HG03439 (cell line): ENCODE results near the gene BUB1.
"Not testable (repeated sequence)": the region's sequence is repeated elsewhere in the genome, so short reads cannot be mapped to it uniquely, and the experiment has no call there.

ENCODE experiments used
- ATAC-seq: cut with Tn5 transposase; IDR thresholded peaks from one replicate; pipeline ENCODE4 v1.9.1; 2021; ENCODE audit warnings: mild to moderate bottlenecking, moderate library complexity; ENCODE audit not compliant: unreplicated experiment

The BUB1 gene

GRCh38 chr2:110659248-110659647, 18.6 kb downstream of the BUB1 start:
- ATAC-seq = no peak

GRCh38 chr2:110657724-110658305, 20.0 kb downstream of the BUB1 start:
- no peak for ATAC-seq

- ATAC-seq = no peak
Observed at GRCh38 chr2:110655701-110656100, 22.2 kb downstream of the BUB1 start.

- no peak for ATAC-seq
Observed at GRCh38 chr2:110653861-110654260, 24.0 kb downstream of the BUB1 start.

DNA sequence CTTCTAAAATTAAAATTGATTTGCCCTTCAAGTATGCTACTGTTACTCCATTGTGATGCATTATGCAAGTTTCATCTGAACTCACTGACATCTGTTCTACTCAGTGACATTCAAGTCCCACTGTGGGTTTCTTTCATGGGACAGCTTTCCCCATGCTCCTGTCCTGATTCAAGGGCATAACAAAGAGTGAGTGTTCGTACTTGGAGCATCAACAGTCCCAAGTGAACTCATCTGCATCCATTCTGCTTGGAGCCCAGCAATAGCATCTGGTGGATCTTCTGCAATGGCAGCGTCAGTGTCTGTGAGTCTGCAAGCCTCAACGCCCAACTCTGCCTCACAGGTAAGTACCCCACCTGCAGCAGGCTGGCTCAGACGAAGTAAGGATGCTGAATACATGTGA, 27.5 kb downstream of the BUB1 start:
- ATAC-seq = no peak

DNA sequence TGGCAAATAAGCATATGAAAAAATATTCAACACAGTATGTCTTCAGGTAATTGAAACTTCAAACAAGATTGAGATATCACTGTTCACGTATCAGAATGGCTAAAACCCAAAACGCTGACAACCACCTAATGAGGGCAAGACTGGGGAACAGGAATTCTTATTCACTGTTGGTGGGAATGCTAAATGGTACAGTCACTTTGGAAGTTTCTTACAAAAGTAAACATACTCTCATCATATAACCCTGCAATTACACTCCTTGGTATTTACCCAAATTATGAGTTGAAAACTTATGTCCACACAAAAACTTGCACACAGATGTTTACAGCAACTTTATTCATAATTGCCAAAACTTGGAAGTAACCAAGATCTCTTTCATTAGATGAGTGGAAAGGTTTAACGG, 30.1 kb downstream of the BUB1 start:
- ATAC-seq = no peak

DNA sequence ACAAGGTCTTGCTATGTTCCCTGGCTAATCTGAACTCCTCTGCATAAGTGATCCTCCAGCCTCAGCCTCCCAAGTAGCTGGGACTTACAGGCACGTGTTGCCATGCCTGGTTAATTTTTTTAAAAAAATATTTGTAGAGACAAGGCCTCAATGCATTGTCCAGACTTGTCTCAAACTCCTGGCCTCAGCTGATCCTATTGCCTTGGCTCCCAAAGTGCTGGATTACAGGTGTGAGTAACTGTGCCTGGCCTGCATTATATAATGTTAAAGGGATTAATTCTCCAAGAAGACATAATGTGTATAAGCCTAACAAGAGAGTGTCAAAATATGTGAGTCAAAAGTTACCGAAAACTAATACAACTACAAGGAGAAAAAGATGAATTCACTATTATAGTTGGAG, 32.2 kb downstream of the BUB1 start:
- no peak for ATAC-seq

DNA sequence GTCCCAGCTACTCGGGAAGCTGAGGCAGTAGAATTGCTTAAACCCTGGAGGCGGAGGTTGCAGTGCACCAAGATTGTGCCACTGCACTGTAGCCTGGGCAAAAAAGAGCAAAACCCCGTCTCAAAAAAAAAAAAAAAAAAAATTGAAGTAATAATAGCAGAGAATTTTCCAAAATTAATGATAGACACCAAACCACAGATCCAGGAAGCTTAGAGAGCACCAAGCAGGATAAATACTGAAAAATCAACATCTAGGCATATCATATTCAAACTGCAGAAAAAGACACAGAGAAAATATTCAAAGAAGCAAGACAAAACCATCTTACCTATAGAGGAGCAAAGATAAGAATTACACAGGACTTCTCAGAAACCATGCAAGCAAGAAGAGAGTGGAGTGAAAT, 33.5 kb downstream of the BUB1 start:
- ATAC-seq = no peak

GRCh38 chr2:110642360-110642759, 35.5 kb downstream of the BUB1 start:
- no peak for ATAC-seq

GRCh38 chr2:110639972-110640371, 37.9 kb downstream of the BUB1 start:
- ATAC-seq = no peak

- no peak for ATAC-seq
Observed at GRCh38 chr2:110638952-110639695, 38.7 kb downstream of the BUB1 start.

- ATAC-seq = no peak
Observed at GRCh38 chr2:110638004-110638403, 39.9 kb downstream of the BUB1 start.

DNA sequence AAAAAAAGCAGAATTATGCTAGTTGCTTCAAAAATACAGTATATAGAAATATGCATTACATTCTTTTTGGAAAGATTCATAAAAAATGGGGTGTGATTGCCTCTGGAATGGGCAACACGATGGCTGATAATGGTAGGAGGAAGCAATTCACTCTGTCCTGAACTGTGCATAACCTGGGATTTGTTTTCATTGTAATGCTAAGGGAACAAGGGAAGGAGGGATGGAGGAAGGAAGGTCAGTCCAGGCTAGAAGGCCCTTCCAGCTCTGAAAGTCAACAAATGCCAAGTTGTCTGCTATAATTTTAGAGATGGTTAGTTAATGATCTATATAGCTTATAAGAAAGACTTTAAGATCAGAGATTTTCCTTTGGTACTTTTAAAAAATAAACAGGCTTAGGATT, 40.8 kb downstream of the BUB1 start:
- no peak for ATAC-seq

GRCh38 chr2:110635949-110636628, 41.8 kb downstream of the BUB1 start:
- not testable (repeated sequence) for ATAC-seq

- ATAC-seq = not testable (repeated sequence)
Observed at GRCh38 chr2:110627348-110627747, 50.5 kb downstream of the BUB1 start.

DNA sequence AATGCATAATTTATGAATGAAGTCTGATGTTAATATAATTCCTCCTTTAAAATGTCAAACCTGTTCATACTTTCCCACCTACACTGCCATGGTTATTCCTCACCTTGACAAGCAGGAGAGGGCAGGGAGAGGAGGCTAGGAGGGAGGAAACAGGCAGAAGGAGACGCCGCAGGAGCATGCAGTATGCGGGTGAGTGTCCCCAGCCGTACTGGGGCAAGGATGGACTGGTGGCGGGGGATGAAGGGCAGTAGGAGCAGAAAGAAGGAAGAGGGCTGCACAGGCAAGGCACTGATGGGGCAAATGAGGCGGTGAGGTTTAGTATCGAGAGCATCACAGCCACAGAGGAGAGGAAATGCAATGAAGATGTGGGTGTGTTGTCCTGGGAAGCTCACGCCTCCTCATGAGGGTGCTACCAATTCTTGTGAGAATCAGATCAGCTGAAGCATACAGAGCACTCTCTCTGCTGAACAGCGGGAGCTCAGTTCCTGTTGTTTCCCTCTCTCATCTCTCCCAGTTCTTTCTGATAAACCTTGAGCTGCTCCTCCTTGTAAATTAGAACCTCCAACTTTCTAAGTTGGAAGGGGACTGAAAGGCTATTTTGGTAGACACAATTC, 58.4 kb downstream of the BUB1 start:
- not testable (repeated sequence) for ATAC-seq

DNA sequence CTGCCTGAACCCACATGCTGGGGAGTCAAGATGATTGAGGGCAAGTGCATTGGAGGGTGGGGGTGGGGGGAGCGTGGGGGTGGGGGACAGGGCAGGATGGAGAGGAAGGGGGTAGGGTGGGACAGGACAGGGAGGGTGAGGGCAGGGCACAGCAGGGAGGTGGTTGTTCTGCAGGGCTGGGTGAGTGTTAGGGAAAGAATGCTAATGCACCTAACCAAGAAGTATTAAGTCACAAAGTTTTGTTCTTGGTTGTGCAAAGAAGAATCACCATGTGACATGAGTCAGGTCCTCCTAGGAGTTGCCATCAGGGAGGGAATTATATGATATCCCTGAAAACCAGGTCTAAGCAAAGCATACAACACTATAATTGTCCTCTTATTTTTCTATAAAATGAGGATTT, 63.9 kb downstream of the BUB1 start:
- not testable (repeated sequence) for ATAC-seq

GRCh38 chr2:110610613-110611250, 67.1 kb downstream of the BUB1 start:
- not testable (repeated sequence) for ATAC-seq

DNA sequence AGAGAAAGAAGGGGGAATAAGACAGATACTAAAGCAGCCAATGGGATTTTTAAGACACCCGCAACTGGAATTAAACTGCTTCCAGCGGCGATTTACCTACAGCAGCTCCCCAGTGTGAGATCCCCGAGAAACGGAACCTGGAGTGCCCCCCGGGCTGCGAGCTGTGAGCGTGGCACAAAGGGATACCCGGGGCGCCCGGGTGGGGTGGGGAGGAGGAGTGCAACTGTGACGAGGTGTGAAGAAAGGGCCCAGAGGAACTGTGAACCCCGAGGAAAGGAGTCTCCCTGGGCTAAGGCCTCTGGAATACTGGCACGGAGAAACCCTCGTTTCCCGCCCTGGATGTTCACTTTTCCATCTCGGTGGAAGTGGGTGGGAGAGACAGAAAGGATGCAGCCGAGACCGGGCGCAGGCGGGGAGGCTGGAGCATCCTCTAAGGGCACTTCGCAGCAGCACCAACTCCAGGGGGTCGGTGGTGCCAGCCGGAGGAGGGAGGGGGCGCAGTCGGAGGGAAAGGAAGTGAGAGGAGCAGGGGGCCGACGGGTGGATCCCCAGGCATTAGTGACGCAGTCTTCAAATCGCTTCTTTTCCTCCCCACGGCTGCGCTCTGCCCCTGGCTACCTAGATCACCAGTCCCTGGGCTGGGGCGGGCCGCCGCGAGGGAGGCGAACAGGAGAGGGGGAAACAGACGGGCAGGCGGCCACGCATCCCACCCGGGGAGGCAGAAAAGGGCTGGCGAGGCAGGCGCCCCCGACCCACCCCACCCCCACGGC, 67.8 kb downstream of the BUB1 start:
- not testable (repeated sequence) for ATAC-seq

GRCh38 chr2:110608788-110609502, 68.9 kb downstream of the BUB1 start:
- not testable (repeated sequence) for ATAC-seq
